GM21825 (cell line): ENCODE measurements around the gene NUBPL.

Experiments
- ATAC-seq: cut with Tn5 transposase; IDR thresholded peaks from one replicate; pipeline ENCODE4 v1.9.1; 2021; ENCODE audit warnings: mild to moderate bottlenecking, moderate library complexity; ENCODE audit not compliant: unreplicated experiment

The NUBPL gene

DNA sequence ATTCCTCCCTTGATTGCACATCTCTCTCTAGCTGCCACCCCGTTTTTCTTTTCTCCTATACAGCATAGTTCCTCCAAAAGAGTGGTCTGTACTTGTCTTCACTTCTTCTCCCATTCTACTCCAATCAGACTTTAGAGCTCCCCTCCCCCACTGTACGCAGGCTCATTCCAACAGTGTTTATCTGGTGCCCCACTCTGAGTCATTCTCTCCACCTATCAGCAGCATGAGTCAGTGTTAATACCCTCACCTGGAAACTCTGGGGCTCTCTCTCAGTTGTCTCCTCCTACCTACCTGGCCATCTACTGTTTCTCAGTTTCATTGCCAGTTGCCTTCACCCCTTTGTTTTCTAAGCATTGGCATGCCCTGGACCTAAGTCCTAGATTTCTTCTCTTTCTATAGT lies 340.8 kb downstream of the NUBPL start:
- ATAC-seq = no peak

DNA sequence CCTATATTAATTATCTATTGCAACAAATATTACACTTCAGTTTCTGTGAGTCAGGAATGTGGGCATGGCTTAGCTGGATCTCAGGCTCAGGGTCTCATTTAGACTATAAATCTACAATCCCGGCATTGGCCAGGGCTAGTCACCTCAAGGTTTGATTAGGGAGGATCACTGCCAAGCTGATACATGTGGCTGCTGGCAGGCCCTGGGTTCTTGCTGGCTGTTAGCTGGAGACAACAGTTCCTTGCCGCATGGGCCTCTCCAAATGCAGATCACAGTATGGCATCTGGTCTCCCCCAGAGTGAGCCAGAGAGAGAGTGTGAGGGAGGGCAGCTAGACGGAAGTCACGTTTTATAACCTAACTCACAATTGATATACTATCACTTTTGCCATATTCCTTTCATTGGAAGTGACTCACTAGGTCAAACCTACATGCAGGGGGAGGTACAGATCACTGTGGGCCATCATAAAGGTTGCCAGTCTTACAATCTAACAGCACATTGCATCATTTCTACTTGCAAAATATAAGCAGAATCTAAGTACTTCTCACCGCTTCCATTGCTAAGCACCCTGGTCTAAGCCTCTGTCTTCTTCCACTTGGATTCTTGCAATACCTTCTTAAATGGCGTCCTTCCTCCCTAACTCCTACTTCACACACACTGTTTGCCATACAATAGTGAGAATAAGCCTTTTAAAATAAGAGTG lies 341.9 kb downstream of the NUBPL start:
- no peak for ATAC-seq

- ATAC-seq = no peak
Measured at GRCh38 chr14:31909977-31910376, 348.8 kb downstream of the NUBPL start.
